Measurements from ENCODE around the gene RBM45.

Gene RBM45

DNA sequence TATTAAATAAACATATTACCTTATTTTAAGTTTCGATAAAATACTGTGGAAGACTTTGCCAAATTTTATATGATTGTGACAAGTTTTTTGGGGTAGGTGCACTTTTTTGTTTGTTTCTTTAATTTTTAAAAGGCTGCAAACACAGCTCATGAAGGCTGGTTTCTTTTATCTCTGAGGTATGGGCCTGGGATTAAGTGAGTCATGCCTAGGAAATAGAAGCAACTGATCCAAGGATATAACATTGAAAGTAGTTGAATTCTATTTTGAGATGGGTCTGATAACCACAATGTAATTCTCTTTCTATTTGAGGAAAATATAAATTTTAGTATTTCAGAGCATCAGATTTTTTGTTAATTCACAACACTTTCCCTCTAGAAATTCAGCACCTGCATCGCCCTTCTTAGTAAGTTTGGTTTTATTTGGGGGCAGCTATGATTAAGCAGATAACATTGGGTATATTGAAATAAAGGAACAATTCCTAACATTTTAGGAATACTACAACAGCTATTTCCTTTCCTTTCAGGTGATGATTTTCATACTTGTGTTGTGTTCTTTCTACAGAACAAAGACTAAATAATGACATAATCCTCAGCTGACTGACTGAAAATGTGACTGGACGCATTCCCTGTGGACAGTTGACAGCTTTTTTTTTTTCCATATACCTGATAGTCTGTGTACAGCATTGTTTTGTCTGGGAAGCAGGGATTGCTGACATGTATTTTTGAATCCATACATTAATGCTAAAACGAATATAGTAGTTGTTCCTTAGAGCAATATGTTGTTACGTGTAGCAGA, 16.8 kb downstream of the RBM45 start:
- in situ Hi-C loops (cut with HindIII; ENCODE audit: low sequenced_read_pairs): no loop called here
- DNase-seq (ENCODE audit: low read depth, low spot score): no peak
- TF ChIP-seq, protein P1, sequence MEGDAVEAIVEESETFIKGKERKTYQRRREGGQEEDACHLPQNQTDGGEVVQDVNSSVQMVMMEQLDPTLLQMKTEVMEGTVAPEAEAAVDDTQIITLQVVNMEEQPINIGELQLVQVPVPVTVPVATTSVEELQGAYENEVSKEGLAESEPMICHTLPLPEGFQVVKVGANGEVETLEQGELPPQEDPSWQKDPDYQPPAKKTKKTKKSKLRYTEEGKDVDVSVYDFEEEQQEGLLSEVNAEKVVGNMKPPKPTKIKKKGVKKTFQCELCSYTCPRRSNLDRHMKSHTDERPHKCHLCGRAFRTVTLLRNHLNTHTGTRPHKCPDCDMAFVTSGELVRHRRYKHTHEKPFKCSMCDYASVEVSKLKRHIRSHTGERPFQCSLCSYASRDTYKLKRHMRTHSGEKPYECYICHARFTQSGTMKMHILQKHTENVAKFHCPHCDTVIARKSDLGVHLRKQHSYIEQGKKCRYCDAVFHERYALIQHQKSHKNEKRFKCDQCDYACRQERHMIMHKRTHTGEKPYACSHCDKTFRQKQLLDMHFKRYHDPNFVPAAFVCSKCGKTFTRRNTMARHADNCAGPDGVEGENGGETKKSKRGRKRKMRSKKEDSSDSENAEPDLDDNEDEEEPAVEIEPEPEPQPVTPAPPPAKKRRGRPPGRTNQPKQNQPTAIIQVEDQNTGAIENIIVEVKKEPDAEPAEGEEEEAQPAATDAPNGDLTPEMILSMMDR (IDR thresholded peaks at IDR 0.05; ENCODE audit: low read depth, low read length): no peak
- no peak overlapping the region for H3K4me3 ChIP-seq (ENCODE audit: low read depth, low read length)

DNA sequence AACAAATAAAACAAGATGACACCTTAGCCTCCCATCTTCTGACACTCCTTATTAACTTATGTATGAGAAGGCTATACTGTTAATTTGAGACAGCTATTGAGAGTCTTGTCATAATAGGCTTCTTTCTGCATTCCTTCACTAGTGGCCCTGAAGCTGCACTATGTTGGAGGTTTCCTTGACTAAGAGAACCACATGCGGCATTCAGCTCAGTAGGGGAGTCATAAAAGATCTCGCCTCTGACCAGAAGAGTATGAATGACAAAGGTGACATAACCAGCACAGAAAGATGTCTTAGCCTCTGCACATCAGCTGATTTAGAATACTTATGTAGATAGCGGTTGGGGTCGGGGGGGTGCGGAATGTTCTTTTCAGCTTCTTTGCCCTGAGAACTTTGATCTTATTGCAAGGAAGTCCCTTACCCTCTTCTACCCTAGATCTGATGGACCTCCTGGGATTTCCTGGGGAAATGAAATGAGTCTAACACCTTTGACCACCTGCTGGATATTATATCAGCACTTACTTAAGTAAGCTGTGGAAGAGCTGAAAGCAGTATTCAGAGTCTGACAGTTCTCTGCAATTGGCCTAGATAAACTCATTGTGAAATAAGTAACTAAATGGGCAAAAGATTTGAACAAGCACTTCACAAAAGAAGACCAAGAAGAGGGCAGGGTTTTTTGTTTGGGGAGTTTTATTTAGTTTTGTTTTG, 24.2 kb downstream of the RBM45 start:
- in situ Hi-C loops (cut with HindIII; ENCODE audit: low sequenced_read_pairs): no loop called here
- TF ChIP-seq, protein P1 (IDR thresholded peaks at IDR 0.05; ENCODE audit: low read depth, low read length): no peak
- no peak overlapping the region for H3K4me3 ChIP-seq (ENCODE audit: low read depth, low read length)
- no peak for DNase-seq (ENCODE audit: low read depth, low spot score)

DNA sequence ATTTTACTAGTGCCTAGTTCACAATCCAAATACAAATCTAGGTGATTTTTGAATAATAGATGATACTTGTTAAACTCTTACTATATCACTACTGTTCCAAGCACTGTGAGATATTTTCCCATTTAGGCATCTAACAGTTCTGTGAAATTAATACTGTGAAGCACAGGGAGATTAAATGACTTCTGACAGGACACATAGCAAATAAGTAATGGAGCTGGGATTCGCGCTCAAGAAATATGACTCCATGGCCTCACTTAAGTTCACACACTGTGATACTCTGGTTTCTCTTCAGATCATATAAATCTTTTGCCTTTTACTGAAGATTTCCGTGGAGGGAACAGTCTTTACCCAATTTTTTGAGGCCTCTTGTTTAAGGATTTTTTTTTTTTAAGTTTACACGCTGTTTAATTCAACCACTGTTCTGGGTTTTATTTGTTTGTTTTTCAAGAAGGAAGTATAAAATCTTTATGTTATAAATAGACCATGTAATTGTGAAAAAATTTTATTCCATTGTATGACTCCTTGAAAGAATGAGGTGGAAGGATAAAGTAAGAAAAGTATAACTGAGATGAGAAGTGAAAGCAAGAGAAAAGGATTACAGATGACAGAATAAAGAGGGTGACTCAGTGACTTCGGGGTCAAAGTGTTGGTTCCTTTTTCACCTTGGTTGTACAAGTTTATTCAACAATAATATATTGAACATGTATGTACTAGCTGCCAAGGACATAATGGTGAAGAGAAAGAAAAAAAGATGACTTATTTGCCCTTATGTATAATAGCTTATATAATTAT, 30.2 kb downstream of the RBM45 start:
- no peak overlapping the region for H3K4me3 ChIP-seq (ENCODE audit: low read depth, low read length)
- in situ Hi-C loops (cut with HindIII; ENCODE audit: low sequenced_read_pairs): no loop called here
- TF ChIP-seq, protein P1 (IDR thresholded peaks at IDR 0.05; ENCODE audit: low read depth, low read length): no peak
- DNase-seq (ENCODE audit: low read depth, low spot score): no peak

DNA sequence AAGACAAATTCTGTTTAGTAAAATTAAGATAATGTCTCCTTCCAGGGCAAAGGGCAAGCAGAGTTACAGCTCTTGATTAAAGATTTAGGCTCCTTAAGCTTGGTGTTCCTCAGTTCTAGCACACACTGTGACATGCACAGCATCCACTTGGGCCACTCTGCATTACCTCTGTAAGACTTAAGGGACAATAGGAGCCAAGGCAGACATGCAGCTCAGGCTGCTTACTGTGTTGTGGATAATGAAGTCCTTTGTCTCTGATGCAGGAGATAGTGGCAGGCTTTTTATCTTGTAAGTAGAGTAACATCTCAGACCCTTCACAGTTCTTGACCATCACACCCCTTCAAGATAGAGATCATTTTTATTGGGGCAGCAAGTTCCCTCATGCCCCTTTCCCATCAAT, 31.2 kb downstream of the RBM45 start:
- in situ Hi-C loops (cut with HindIII; ENCODE audit: low sequenced_read_pairs): no loop called here
- no peak for DNase-seq (ENCODE audit: low read depth, low spot score)
- TF ChIP-seq, protein P1 (IDR thresholded peaks at IDR 0.05; ENCODE audit: low read depth, low read length): no peak
- no peak overlapping the region for H3K4me3 ChIP-seq (ENCODE audit: low read depth, low read length)

DNA sequence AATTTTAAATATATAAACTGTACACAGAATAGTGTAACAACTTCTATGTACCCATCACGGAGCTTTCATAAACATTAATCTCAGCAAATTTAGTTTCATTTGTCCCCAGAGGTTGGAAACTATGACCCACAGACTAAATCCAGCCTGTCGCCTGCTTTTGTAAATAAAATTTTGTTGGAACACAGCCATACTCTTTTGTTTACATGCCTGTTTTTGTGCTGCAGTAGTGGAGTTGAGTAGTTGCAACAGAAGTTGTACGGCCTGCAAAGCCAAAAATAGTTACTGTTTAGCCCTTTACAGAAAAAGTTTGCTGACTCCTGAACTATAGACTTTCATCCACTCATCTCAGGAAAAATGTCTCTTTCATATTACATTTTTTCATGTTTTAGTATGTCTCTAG, 39.8 kb downstream of the RBM45 start:
- no peak for DNase-seq (ENCODE audit: low read depth, low spot score)
- in situ Hi-C loops (cut with HindIII; ENCODE audit: low sequenced_read_pairs): no loop called here
- TF ChIP-seq, protein P1 (IDR thresholded peaks at IDR 0.05; ENCODE audit: low read depth, low read length): no peak
- H3K4me3 ChIP-seq (ENCODE audit: low read depth, low read length): no peak overlapping the region

DNA sequence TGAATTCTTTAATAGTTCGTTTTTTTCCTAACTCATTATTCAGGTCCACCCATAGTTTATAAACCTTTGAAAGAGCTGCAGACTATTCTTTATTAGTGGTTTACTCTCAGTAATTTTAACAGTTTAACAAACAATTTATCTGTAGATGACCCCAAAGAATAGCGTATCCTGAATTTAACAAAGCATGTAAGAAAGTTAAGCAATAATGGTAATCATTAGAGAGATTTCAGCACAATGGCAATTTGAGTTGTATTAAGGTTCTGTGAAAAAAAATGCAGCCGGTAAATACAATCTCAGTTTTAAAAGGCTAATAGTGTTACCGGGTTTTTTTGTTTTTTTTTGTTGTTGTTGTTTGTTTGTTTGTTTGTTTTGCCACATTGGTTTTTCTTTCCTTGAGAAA, 40.3 kb downstream of the RBM45 start:
- in situ Hi-C loops (cut with HindIII; ENCODE audit: low sequenced_read_pairs): no loop called here
- no peak for DNase-seq (ENCODE audit: low read depth, low spot score)
- TF ChIP-seq, protein P1 (IDR thresholded peaks at IDR 0.05; ENCODE audit: low read depth, low read length): no peak
- H3K4me3 ChIP-seq (ENCODE audit: low read depth, low read length): no peak overlapping the region

All from astrocyte of the spinal cord (primary cell).